Natural killer cell (primary cell): ENCODE measurements around the gene CTIF. TPM values are rescaled to one million over a fixed set of nuclear protein-coding genes. Genes with fewer than 3 reads are reported as not detected.
"Not testable (repeated sequence)": the region's sequence is repeated elsewhere in the genome, so short reads cannot be mapped to it uniquely, and the experiment has no call there.

Experiments used
- ATAC-seq, 3 donors: fragments of 150-1000 bp in 2 of 3; fragments of 200-7000 bp in 1 of 3; cut with Tn5 transposase; 1 replicate in 1 of 3; 2 replicates in 2 of 3; pipeline ENCODE4 v1.10.0; 2021; ENCODE audit warnings: mild to moderate bottlenecking in 2 of 3, moderate library complexity in 2 of 3
- DNase-seq, 2 donors: peaks; one replicate each; pipeline versions ENCODE4 v3.0.0 to v3.0.0-alpha.2; 2013 to 2021; ENCODE audit warnings: mixed read lengths in 1 of 2
- H3K27ac ChIP-seq: one replicate; pipeline ENCODE4 v1.5.1; 2013; ENCODE audit warnings: mild to moderate bottlenecking, low read length
- H3K27me3 ChIP-seq: one replicate; pipeline ENCODE4 v1.6.1; 2013; ENCODE audit warnings: low read length; ENCODE audit not compliant: control insufficient read depth, insufficient read depth
- H3K36me3 ChIP-seq: one replicate; pipeline ENCODE4 v1.6.1; 2013; ENCODE audit warnings: low read length; ENCODE audit not compliant: control insufficient read depth, insufficient read depth
- H3K4me1 ChIP-seq: one replicate; pipeline ENCODE4 v1.6.1; 2013; ENCODE audit warnings: low read length; ENCODE audit not compliant: control insufficient read depth, insufficient read depth
- H3K4me3 ChIP-seq: one replicate; pipeline ENCODE4 v1.5.1; 2013; ENCODE audit warnings: low read length
- H3K9me3 ChIP-seq: one replicate; pipeline ENCODE4 v1.6.1; 2013; ENCODE audit warnings: low read length; ENCODE audit not compliant: control insufficient read depth, insufficient read depth
- H3K27ac Mint-ChIP-seq, 2 donors: one replicate each; pipeline ENCODE4 v1.8.0; 2022; ENCODE audit warnings: mild to moderate bottlenecking in 2 of 2, mixed read lengths in 2 of 2, moderate library complexity in 1 of 2
- H3K27me3 Mint-ChIP-seq, 2 donors: one replicate each; pipeline ENCODE4 v1.8.0; 2022; ENCODE audit warnings: low read depth in 2 of 2, mixed read lengths in 2 of 2
- H3K36me3 Mint-ChIP-seq: one replicate; pipeline ENCODE4 v1.8.0; 2022; ENCODE audit warnings: mixed read lengths
- H3K4me1 Mint-ChIP-seq, 2 donors: one replicate each; pipeline ENCODE4 v1.8.0; 2022; ENCODE audit warnings: mixed read lengths in 2 of 2
- H3K4me3 Mint-ChIP-seq: one replicate; pipeline ENCODE4 v1.8.0; 2022; ENCODE audit warnings: mild to moderate bottlenecking, moderate library complexity, mixed read lengths
- H3K9me3 Mint-ChIP-seq, 2 donors: one replicate each; pipeline ENCODE4 v1.8.0; 2022; ENCODE audit warnings: mixed read lengths in 2 of 2
- WGBS: methylation state at CpG from one replicate; pipeline ENCODE4 v1.1.7; 2013; ENCODE audit warnings: missing lambda C conversion rate; ENCODE audit not compliant: insufficient coverage; 5-methylcytosine and 5-hydroxymethylcytosine counted together
- intact Hi-C: fragments of 100-400 bp; cut with micrococcal nuclease; formaldehyde crosslinking; loops from one replicate; pipeline ENCODE4 v1.14.2; 2022
- total RNA-seq, 4 donors: library from RNA; stranded (reverse); fragments of 120-200 nt in 1 of 4; gene quantifications; one replicate each; pipeline versions ENCODE4 v1.2.3 to v1.2.4, GENCODE V29; 2013 to 2022
- TF ChIP-seq, protein P1 (sequence below): fragments of 200-600 bp; IDR thresholded peaks from one replicate; pipeline ENCODE4 v1.8.0; 2022; ENCODE audit warnings: antibody characterized with exemption

The CTIF gene
- total RNA-seq, 3 donors from 2014 or later (not counting 1 experiment from before 2014, with no cell fraction given), result 6.9 to 10.2 (median 8.2) TPM

DNA sequence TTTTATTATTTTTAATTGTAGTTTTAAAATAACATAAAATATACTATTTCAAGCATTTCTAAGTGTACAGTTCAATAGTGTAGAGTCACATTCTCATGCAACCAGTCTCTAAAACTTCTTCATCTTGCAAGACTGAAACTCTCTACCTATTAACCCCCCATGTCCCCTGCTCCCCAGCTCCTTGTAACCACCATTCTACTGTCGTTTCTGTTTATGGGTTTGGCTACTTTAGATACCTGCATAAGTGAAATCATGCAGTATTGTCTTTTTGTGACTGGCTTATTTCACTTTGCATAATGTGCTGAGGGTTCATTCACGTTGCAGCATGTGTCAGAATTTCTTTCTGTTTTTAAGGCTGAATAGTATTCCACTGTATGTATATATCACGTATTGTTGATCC lies 272.6 kb downstream of the CTIF start:
- Mint-ChIP-seq H3K9me3 (no peaks in the 10 kb centered on the region), H3K27ac (peak overlapping the region; percentile 97 to 99), H3K4me1 (peaks cover 53 to 69% of the 10 kb centered on the region in 2 donors), H3K4me3 (no peak overlapping the region), H3K27me3 (no peaks in the 10 kb centered on the region), H3K36me3 (no peaks in the 10 kb centered on the region)
- H3K9me3 ChIP-seq, result no peaks in the 10 kb centered on the region
- H3K4me3 ChIP-seq, result no peak overlapping the region
- TF ChIP-seq, protein P1, sequence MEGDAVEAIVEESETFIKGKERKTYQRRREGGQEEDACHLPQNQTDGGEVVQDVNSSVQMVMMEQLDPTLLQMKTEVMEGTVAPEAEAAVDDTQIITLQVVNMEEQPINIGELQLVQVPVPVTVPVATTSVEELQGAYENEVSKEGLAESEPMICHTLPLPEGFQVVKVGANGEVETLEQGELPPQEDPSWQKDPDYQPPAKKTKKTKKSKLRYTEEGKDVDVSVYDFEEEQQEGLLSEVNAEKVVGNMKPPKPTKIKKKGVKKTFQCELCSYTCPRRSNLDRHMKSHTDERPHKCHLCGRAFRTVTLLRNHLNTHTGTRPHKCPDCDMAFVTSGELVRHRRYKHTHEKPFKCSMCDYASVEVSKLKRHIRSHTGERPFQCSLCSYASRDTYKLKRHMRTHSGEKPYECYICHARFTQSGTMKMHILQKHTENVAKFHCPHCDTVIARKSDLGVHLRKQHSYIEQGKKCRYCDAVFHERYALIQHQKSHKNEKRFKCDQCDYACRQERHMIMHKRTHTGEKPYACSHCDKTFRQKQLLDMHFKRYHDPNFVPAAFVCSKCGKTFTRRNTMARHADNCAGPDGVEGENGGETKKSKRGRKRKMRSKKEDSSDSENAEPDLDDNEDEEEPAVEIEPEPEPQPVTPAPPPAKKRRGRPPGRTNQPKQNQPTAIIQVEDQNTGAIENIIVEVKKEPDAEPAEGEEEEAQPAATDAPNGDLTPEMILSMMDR, result no peak
- no peaks in the 10 kb centered on the region for H3K36me3 ChIP-seq
- no peak overlapping the region for H3K27ac ChIP-seq
- no peaks in the 10 kb centered on the region for H3K27me3 ChIP-seq
- H3K4me1 ChIP-seq, result peaks cover 54% of the 10 kb centered on the region
- DNase-seq (no peak), ATAC-seq (no peak)
- intact Hi-C loops, result loop anchor here (10.0 kb wide), 1 partner anchor 243 kb away; no protein-coding TSS in a partner anchor
- WGBS, result 73% methylated on average over 3 of the region's 3 CpGs

DNA sequence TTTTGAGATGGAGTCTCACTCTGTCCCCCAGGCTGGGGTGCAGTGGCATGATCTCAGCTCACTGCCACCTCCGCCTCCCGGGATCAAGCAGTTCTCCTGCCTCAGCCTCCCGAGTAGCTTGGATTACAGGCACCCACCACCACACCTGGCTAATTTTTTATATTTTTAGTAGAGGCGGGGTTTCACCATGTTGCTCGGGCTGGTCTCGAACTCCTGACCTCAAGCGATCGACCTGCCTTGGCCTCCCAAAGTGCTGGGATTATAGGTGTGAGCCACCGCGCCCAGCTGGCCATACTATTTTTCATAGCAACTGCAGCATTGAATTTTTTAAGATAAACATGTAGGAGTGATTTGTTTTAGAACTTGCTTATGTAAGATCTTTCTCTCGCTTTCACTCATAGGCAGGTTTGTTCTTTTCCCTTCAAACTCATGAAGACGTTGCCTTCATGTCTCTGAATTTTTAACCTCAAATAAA lies 273.2 kb downstream of the CTIF start:
- H3K27me3 ChIP-seq, H3K27me3 Mint-ChIP-seq, ATAC-seq, H3K9me3 Mint-ChIP-seq, DNase-seq, H3K4me3 Mint-ChIP-seq, H3K36me3 Mint-ChIP-seq, H3K4me3 ChIP-seq, H3K27ac ChIP-seq, H3K9me3 ChIP-seq, H3K36me3 ChIP-seq: not testable (repeated sequence)
- peak overlapping the region; percentile 97 to 99 for H3K27ac Mint-ChIP-seq
- H3K4me1 Mint-ChIP-seq, result peaks cover 49 to 69% of the 10 kb centered on the region in 2 donors
- 73% methylated on average over 11 of the region's 12 CpGs for WGBS
- intact Hi-C loops, result loop anchor here (10.0 kb wide), 1 partner anchor 243 kb away; no protein-coding TSS in a partner anchor
- H3K4me1 ChIP-seq, result peaks cover 54% of the 10 kb centered on the region

DNA sequence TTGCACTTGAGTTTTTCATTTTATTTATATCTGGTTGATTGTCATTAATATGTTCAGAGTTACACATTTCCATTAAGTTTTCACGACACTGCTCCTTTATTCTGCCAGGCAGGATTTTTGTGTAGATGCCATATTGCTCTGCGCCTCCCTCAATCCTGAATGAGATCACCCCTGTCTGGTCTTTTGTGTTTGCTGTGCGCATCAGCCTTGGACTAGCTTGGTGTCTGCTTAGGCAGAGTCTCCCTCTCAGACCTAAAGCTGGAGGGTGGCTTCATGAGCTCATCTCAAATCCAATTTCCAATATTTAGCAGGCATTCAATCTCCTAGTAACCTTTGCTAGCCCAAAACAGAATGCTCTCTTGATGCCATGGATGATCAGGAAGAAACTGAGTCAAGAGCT lies 274.5 kb downstream of the CTIF start:
- Histone ChIP-seq H3K9me3 (no peaks in the 10 kb centered on the region), H3K4me3 (no peak overlapping the region), H3K27ac (peak overlapping the region; percentile 99), H3K36me3 (no peaks in the 10 kb centered on the region), H3K27me3 (no peaks in the 10 kb centered on the region), H3K4me1 (peaks cover 55% of the 10 kb centered on the region)
- 96% methylated on average over 3 of the region's 3 CpGs for WGBS
- H3K9me3 Mint-ChIP-seq, result no peaks in the 10 kb centered on the region
- ATAC-seq (no peak), DNase-seq (peak; percentile 18 to 27)
- H3K4me3 Mint-ChIP-seq, result peak overlapping the region; percentile 61
- H3K4me1 Mint-ChIP-seq, result peaks cover 53 to 72% of the 10 kb centered on the region in 2 donors
- intact Hi-C loops, result loop anchor here (10.0 kb wide), 1 partner anchor 241 kb away; no protein-coding TSS in a partner anchor
- H3K36me3 Mint-ChIP-seq, result no peaks in the 10 kb centered on the region
- TF ChIP-seq, protein P1, result no peak
- no peaks in the 10 kb centered on the region for H3K27me3 Mint-ChIP-seq
- H3K27ac Mint-ChIP-seq, result peak overlapping the region; percentile 97 to 99

DNA sequence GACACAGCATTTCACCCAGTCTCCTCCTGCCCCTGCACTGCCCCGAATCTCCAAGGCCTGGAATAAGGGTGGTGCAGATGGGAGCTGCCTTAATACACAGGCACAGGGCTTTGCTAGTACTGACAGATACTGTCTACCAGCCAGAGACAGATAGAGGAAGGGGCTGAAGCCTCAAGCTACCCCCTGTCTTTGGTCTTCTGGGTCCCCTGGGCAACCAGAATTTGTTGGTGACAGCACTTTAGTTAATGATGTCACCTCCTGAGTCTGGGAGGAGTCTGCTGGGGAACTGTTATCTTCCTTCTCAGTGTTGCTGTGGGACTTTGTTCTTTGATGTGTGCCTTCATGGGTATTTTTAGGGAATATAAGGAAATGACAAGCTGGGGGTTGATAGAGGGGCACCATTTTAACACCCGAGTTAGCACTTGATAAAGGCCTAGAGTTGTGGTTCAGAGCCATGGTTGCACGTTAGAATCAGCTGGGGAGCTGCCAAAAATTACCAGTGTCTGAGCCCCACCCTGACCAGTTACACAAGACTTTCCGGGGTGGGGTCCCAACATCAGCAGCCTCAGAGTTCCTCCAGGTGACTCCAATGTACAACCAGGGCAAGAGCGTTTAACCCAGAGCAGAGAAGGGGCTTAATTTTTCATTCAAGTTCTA lies 275.1 kb downstream of the CTIF start:
- ATAC-seq (peak; percentile 52 to 81 (median 74)), DNase-seq (peak; percentile 71 to 89)
- Histone ChIP-seq H3K27me3 (no peaks in the 10 kb centered on the region), H3K4me1 (peaks cover 55% of the 10 kb centered on the region), H3K9me3 (no peaks in the 10 kb centered on the region), H3K36me3 (no peaks in the 10 kb centered on the region), H3K27ac (peak overlapping the region; percentile 99), H3K4me3 (no peak overlapping the region)
- Mint-ChIP-seq H3K27ac (peak overlapping the region; percentile 97 to 99), H3K4me1 (peaks cover 60 to 75% of the 10 kb centered on the region in 2 donors), H3K36me3 (no peaks in the 10 kb centered on the region), H3K9me3 (no peaks in the 10 kb centered on the region), H3K4me3 (peak overlapping the region; percentile 61), H3K27me3 (no peaks in the 10 kb centered on the region)
- WGBS, result 31% methylated on average over 5 of the region's 5 CpGs
- TF ChIP-seq, protein P1, result no peak
- intact Hi-C loops, result loop anchor here (1.0 to 10.0 kb wide), 6 partner anchors 20 to 241 kb away; no protein-coding TSS in a partner anchor
